ENCODE measurements around the gene GET3.

Gene GET3

DNA sequence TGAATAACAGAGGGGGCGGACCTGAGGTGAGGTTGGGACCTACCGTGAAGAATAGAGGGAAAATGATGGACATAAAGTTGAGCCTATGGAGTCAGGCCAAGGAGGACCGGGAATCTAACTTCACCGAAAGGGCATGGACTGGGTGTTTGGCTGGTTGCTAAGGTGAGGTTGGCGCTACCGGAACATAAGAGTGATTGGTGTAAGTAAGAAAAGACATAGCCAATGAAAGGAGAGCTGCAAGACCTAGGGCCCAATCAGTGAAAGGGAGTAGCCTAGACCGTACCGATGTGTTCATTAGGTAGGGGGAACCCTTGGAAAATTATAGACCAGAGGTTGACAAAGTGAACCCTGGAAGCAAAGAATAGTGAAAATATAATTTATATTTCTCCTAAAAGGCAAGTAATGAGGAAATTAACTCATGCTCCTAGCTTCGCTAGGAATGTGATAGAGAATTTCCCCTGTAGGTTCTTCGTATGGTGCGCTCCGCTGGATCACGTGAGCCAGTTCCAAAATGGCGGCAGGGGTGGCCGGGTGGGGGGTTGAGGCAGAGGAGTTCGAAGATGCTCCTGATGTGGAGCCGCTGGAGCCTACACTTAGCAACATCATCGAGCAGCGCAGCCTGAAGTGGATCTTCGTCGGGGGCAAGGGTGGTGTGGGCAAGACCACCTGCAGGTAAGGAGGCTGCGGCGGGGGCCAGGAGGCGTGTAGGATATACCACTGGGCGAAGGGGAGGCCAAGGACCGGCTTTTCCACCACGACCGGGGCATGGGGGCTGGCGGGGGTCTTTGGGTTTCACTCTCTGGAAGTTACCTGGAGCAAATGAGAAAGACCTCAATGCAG, at the start of gene GET3:
Gene GET3, plus strand, starts transcription at position 503 of the 840 bp plus-strand sequence. Its CDS starts 9 bp downstream, at position 512.
- DNase-seq (ENCODE audit: extremely low spot score): peak; percentile 91
- TF ChIP-seq, protein P1, sequence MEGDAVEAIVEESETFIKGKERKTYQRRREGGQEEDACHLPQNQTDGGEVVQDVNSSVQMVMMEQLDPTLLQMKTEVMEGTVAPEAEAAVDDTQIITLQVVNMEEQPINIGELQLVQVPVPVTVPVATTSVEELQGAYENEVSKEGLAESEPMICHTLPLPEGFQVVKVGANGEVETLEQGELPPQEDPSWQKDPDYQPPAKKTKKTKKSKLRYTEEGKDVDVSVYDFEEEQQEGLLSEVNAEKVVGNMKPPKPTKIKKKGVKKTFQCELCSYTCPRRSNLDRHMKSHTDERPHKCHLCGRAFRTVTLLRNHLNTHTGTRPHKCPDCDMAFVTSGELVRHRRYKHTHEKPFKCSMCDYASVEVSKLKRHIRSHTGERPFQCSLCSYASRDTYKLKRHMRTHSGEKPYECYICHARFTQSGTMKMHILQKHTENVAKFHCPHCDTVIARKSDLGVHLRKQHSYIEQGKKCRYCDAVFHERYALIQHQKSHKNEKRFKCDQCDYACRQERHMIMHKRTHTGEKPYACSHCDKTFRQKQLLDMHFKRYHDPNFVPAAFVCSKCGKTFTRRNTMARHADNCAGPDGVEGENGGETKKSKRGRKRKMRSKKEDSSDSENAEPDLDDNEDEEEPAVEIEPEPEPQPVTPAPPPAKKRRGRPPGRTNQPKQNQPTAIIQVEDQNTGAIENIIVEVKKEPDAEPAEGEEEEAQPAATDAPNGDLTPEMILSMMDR (IDR thresholded peaks at IDR 0.05; ENCODE audit: control extremely low read depth, extremely low read depth, low read depth, missing control alignments): no peak
- ChIA-PET CTCF (interaction anchor here (0.9 to 23.7 kb wide), 5 partner anchors 10 to 59 kb away, joined by 3 to 412 read pairs (median 7); no protein-coding TSS in a partner anchor), POLR2A (interaction anchor here (0.6 to 1.0 kb wide), 4 partner anchors 12 to 1281 kb away, joined by 3 to 7 read pairs (median 6); partner anchors contain the start of gene JUNB)

DNA sequence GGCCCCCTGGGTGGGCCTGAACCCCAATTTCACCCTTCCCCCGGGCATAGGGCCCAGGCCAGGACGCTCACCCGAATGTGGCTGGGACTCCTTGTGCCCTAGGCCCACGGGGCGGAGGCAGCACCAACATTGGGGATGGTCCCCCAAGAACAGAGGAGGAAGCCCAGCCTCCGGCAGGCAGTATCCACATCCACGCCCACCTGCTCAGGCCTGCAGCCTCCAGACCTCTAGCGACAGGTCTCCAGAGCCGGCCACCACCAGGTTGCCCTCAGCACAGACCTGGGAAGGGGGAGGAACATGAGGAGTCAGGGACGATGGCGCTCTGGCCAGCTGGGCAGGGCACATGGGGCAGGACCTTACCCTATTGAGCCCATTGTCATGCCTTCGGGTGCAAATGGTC, 48.3 kb upstream of the GET3 start:
- ChIA-PET POLR2A (no interaction called here), CTCF (interaction anchor here (0.9 kb wide), 1 partner anchor 12 kb away, joined by 6 read pairs; no protein-coding TSS in a partner anchor)
- TF ChIP-seq, protein P1 (IDR thresholded peaks at IDR 0.05; ENCODE audit: control extremely low read depth, extremely low read depth, low read depth, missing control alignments): no peak
- DNase-seq (ENCODE audit: extremely low spot score): no peak

DNA sequence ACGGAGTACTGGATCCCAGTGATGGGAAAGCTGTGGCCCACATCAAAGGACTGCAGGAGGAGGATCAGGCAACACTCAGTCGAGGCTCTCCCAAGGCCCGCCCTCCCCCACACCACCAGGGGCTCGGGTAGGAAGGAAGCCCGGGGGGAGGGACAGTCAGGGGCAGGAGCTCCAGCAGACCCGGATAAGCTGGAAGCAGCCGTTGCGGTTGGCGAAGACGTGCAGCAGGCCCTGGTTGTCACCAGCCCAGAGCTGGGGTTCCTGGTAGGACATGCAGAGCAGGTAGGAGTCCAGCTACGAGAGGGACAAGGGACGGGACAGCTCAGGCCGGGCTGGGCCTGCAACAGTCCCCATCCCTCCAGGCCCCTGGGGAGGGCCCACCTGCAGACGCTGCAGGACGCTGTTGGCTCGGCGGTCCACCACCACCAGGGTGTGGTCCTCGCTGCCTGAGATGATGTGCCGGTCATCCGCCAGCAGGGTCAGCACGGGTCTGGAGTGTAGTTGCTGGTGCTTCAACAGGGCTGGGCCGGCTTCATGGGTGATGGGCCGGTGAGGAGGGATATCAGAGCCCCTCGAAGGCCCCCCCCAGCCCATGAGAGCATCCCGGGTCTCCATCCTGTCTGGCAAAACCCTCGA, 47.6 kb upstream of the GET3 start:
- DNase-seq (ENCODE audit: extremely low spot score): no peak
- ChIA-PET POLR2A (no interaction called here), CTCF (interaction anchor here (0.9 kb wide), 1 partner anchor 12 kb away, joined by 6 read pairs; no protein-coding TSS in a partner anchor)
- TF ChIP-seq, protein P1 (IDR thresholded peaks at IDR 0.05; ENCODE audit: control extremely low read depth, extremely low read depth, low read depth, missing control alignments): no peak

DNA sequence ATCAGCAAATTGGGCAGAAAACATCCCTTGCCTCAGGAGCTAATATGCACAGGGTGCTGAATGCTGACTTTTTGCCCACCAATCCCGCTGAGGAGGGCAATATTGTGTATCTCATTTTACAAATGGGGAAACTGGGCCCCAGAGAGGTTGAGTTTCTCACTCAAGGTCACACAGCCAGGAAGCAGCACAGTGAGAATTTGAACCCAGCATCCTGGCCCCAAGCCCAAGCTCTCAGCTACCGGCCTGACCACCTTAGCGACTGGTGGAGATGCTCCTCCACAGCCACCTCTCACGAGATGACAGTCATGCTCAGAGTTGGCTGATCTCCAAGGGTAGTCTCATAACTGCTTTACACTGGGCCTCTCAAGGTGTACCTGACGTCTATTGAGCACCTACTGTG, 44.3 kb upstream of the GET3 start:
- TF ChIP-seq, protein P1 (IDR thresholded peaks at IDR 0.05; ENCODE audit: control extremely low read depth, extremely low read depth, low read depth, missing control alignments): no peak
- no peak for DNase-seq (ENCODE audit: extremely low spot score)
- ChIA-PET POLR2A (no interaction called here), CTCF (interaction anchor here (0.8 to 1.1 kb wide), 2 partner anchors 15 to 16 kb away, joined by 3 read pairs; no protein-coding TSS in a partner anchor)

DNA sequence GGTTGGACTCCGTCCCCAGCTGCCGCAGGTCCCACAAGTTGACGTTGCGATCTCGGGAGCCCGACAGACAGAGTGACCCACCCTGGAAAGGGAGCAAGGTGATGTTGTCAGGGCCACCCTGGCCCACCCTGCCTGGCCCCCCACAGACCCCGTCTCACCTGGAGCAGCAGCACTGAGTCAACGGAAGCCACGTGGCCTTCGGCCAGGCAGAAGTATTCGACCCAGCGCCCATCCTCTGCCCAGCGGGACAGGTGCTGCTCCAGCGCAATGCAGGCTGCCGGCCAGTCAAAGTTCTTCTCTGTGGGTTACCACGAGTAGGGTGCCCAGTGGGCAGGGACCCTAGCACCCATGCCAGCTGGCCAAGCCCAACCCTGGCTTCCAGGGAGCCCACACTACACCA, 42.7 kb upstream of the GET3 start:
- TF ChIP-seq, protein P1 (IDR thresholded peaks at IDR 0.05; ENCODE audit: control extremely low read depth, extremely low read depth, low read depth, missing control alignments): no peak
- no peak for DNase-seq (ENCODE audit: extremely low spot score)
- ChIA-PET CTCF (interaction anchor here (1.0 to 1.1 kb wide), 2 partner anchors 23 to 102 kb away, joined by 3 to 4 read pairs; no protein-coding TSS in a partner anchor), POLR2A (interaction anchor here (1.8 kb wide), 1 partner anchor 9 kb away, joined by 17 read pairs; no protein-coding TSS in a partner anchor)

DNA sequence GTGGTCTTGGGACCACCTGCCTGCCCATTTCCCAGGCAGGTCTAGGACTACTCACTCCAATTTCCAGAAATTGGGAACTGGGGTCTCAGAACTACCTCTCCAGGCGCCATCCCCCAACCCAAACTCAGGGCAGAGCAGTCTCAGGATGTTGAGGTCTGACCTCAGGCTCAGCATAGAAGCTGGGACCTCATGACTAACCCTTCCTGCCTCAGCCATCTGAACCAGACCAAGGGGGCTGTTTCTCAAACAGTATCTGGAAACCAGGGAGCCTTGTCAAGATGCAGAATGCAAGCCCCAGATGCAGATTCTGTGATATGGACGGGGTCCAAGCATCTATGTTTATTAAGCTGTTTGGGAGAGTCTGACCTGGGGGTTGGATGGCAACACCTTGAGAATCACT, 42.2 kb upstream of the GET3 start:
- ChIA-PET CTCF (interaction anchor here (1.0 to 2.0 kb wide), 3 partner anchors 10 to 101 kb away, joined by 3 to 6 read pairs (median 4); no protein-coding TSS in a partner anchor), POLR2A (interaction anchor here (1.8 kb wide), 1 partner anchor 9 kb away, joined by 17 read pairs; no protein-coding TSS in a partner anchor)
- DNase-seq (ENCODE audit: extremely low spot score): no peak
- TF ChIP-seq, protein P1 (IDR thresholded peaks at IDR 0.05; ENCODE audit: control extremely low read depth, extremely low read depth, low read depth, missing control alignments): no peak

Data from GM10248 (cell line).